Stimulated activated CD4-positive, alpha-beta T cell treated with anti-CD3 and anti-CD28 coated beads, Interleukin-12 subunit alpha, Interleukin-12 subunit beta, amount 100 ng/mL, for 48 hours (primary cell): ENCODE measurements around the gene EMILIN2.

ENCODE experiments used
- DNase-seq, 3 donors: peaks; one replicate each; pipeline ENCODE4 v3.0.0-alpha.2; 2020; ENCODE audit warnings: low read depth in 2 of 3, low spot score in 1 of 3

The EMILIN2 gene

DNA sequence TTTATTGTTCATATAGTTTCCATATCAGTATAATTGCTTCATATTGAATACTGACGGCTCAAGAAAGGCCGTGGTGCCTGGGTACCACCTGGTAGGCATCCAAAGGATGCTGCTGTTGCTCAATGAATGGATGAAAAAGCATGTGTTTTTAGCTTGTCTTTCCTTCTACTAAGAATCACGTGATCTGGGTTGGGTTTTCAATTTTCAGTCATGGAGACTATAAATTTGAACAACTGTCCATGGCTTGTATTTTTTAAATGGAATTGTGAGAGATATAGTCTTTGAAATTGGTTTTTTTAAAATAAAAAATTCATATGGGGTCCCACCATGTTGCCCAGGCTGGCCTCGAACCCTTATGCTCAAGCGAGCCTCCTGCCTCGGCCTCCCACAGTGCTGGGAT lies 25.3 kb downstream of the EMILIN2 start:
- no peak for DNase-seq

DNA sequence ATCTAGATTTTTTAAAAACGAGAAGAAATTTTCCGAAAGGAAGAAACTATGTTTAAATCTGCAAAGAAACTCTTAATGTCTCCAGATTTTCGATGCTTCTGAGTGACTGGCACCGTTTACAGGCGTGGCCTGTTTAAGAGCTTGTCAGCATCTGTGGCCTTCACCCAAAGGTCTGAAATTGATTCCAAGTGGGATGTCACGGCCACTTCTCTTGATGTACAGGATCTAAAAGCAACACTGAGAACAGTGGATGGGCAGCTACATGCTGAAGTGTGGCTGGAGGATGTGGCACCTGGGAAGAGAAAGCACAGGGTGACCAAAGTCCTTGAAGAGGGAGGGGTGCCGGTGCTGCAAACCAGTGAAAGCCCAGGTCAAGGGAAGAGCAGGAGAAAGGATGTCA lies 28.0 kb downstream of the EMILIN2 start:
- DNase-seq: no peak

DNA sequence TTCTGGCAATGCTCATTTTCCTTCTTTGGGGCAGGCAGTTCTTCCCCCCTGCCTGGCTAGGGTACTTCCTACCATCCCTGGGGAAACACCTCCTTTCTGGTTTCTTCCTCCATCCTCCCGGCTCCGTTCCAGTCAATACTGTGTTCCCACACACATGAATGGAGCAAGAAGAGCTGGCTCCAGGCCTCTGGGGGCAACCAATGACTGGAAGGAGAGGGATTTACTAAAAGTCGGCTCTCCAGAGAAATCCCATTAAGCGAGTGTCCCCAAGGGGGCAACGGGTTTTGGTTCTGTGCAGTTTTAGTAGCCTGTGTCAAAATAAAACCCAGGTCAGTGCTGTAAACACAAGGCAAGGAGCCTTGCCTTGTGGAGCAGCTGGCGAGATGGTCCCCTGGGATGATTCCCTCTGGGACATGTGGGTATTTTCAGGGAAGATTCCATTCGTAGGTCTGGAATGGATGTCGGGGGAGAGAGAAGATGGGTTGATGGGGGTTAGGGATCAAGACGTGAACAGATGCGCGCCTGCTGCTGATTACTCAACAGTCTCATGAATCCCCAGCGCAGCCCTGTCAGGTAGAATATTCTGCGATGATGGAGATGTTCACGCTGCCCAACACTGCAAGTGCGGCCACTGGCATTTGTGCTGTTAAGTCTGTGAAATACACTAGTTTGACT lies 32.0 kb downstream of the EMILIN2 start:
- DNase-seq: no peak

DNA sequence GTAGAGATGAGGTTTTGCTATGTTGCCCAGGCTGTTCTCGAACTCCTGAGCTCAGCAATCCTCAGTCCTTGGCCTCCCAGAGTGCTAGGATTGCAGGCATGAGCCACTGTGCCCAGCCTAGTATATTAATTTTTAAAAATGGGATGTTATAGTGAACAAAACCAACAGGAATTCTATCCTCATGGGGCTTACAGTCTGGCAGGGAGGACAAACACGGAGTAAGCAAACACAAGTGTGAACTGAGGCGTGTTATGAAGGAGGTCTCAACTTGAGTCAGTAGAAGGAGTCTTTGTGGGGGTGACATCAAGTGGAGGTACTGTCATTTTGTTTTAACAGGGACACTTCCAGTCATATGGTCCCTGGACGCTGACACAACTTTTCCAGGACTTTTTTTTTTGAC lies 33.1 kb downstream of the EMILIN2 start:
- DNase-seq: no peak

DNA sequence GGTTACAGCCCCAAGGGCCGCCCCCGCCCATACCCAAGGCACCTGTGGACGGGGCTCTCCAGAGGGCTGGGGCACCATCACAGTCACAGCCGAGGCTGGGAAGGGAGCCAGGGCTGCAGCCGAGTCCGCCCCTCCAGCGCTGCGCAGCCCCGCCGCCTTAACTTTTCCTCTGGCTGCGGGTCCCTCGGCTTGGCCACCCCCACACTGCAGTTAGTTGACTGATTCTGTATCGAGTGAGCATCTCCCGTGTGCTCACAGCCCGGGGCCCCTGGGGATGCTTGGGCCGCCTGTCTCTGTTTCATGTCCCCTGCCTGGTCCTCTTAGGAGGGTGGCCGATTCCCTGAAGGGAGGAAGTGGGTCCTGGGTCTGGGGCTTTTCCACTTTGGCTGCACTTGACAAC lies 33.7 kb downstream of the EMILIN2 start:
- no peak for DNase-seq

DNA sequence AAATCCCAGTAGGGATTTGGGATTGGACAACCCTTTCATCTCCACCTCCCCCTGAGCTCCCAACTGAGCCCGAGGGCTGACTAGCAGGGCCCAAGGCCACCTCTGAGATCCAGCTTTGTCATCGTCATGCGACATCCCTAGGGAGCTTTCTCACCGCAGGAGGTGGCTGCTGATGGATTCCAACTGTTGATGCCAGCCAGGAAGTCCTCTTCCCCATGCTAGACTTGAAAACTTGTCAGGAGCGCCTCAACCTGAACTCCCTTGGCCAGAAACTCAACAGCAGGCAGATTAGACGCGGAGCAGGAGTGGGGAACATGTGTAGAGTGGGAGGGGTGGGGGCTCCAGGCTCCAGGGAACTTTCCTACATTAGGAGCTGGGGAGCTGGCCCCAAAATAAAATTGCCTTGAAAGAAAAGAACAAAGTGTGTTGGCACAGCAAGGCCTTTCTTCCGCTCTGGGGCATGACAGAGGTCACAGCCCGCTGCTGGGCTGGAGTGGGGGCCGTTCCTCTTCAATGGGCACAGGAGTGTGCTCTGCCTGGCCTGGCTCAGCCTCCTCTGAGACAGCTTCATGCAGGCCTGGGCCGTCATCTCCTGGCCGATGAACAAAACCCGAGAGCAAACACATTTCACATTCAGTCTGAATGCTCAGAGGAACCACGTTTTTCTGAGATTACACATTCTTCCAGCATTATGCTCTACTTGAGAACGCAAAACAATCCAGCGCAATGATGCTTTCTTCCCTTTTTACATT lies 34.5 kb downstream of the EMILIN2 start:
- no peak for DNase-seq

DNA sequence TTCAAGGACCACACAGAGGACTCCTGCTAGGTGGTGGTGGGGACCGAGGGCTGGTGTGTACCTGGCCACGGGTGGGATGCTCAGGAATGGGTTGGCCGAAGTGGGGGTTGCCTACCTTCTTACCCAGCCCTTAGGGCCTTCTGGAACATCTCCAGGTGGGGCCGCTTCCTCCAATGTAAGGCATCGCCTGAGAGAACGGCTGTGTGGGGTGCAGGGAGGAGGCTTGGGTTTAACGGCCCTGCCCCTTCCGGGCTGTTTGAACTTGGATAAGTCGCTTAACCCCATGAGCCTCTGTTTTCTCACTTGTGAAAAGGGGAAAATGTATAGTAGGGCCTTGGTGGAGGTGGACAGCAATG lies 35.0 kb downstream of the EMILIN2 start:
- no peak for DNase-seq

DNA sequence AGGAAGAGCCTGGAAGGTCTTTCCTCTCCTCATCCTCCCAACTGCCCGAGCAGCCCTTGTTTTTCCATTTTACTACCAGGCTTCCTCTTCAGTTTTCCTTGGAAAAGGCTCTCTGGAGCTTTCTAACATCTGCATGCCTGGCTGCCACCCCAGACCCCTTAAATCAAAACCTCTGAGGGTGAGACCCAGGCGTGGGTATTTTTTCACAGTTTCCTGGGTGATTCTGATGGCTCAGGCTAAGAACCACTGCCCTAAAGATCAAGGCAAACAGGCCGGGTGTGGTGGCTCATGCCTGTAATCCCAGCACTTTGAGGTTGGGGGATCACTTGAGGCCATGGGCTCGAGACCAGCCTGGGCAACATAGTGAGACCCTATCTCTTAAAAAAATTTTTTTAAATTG lies 35.4 kb downstream of the EMILIN2 start:
- DNase-seq: no peak

DNA sequence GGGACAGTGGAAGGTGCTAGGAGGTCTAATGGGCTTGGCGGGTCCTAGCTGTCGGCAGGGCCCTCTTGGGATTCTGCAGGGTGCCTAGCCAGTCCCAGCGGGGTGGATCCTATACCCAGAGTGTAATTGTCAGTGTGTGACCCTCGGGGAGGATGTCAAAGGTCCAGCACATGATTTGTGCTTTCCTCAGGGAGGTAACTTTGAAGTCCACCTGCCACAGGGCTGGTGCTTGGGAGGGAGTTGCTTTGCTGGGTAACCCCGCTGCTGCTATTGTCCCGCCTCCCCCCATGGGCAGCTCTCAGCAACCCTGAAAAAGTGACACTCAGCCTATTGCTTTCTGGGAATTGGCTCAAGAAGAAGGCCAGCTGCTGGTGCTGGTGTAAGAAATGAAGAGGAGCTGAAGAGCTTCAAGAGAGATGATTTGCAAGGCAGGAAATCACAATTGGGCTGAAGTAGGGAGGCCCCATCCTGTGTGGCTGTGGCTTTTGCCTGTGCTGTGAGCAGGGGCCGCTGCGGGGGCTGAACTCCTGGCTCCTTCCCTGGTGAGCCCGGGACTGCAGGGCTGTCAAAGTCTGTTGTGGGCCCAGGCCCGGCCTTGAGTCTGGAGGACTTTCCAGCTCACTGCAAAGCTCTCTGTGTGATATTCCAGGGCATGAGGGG lies 36.4 kb downstream of the EMILIN2 start:
- peak; percentile 21 to 31 (median 22) for DNase-seq

DNA sequence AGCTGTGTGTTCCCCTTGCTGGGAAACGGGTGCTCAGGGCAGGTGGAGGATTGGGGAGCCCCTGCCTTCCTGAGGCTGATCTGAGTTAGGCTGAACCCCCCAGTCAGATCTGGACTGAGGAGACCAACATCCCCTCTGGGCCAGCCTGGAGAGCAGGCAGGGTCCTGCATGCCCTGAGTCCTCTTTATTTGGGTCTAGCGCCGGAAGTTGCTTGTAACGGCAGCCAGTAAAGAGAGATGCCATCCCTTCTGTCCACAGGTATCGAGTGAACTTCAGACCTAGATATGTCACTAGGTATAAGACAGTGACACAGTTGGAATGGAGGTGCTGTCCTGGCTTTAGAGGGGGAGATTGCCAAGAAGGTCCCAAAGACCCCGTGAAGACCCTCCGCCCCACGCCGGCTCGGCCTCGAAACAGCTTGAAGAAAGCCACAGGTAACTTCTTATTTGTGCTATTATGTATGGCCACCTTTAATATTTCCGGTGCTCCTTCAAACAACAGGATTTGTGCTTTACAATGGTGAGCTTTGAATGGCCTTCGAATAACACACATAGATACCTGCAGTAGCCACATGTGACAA lies 38.0 kb downstream of the EMILIN2 start:
- no peak for DNase-seq

DNA sequence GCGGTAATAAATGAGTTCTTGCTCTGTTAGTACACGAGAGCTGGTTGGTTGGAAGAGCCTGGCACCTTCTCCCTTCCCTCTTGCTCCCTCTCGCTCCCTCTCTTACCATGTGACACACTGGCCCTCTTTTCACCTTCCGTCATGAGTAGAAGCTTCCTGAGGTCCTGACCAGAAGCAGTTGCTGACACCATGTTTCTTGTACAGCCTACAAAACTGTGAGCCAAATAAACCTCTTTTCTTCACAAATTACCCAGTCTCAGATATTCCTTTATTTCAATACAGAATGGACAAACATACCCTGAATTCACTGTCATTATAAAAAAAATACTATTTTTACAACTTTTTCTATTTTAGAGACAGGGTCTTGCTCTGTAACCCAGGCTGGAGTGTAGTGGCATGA lies 40.7 kb downstream of the EMILIN2 start:
- no peak for DNase-seq

DNA sequence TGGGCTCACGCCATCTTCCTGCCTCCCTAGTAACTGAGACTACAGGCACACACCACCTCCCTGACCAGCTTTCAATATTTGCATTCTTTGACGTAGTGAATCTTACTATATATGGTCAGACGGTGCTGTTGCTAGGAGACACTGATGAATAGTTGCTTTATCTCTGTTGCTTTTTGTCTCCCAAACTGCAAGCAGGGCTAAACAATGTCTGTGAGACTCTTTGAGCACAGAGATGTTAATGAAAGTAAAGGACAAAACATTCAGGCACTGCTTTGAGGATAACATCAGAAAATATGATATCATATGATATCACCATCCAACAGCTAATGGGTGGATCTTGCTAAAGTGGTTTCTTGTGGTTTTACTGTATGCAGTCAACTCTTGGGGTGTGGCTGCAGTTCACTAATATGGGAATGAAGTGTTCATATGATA lies 43.0 kb downstream of the EMILIN2 start:
- no peak for DNase-seq

DNA sequence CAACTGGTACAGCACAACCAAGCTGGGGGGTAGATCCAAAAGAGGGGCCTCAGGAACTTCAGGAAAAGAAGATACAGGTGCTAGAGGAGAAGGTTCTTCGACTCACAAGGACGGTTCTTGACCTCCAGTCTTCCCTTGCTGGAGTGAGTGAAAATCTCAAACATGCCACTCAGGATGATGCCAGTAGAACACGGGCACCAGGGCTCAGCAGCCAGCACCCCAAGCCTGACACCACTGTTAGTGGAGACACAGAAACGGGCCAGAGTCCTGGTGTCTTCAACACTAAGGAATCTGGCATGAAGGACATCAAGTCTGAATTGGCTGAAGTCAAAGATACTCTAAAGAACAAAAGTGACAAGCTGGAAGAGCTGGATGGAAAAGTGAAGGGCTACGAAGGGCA lies 43.8 kb downstream of the EMILIN2 start:
- no peak for DNase-seq

DNA sequence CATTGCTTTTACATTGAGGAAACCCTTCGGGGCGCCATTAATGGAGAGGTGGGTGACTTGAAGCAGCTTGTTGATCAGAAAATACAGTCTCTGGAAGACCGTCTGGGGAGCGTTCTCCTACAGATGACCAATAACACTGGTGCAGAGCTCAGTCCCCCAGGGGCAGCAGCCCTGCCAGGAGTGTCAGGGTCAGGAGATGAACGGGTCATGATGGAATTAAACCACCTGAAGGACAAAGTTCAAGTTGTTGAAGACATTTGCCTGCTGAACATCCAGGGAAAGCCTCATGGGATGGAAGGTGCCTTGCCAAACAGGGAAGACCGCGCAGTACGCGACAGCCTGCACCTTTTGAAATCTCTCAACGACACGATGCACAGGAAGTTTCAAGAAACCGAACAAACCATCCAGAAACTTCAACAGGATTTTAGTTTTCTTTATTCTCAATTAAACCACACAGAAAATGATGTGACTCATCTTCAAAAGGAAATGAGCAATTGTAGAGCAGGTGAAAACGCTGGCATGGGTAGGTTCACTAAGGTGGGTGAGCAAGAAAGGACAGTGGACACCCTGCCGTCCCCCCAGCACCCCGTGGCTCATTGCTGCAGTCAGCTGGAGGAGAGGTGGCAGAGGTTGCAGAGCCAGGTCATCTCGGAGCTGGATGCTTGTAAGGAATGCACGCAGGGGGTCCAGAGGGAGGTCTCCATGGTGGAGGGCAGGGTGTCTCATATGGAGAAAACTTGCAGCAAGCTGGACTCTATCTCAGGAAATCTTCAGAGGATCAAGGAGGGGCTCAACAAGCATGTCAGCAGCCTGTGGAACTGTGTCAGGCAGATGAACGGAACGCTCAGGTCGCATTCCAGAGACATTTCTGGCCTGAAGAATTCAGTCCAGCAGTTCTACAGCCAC lies 45.0 kb downstream of the EMILIN2 start:
- no peak for DNase-seq

DNA sequence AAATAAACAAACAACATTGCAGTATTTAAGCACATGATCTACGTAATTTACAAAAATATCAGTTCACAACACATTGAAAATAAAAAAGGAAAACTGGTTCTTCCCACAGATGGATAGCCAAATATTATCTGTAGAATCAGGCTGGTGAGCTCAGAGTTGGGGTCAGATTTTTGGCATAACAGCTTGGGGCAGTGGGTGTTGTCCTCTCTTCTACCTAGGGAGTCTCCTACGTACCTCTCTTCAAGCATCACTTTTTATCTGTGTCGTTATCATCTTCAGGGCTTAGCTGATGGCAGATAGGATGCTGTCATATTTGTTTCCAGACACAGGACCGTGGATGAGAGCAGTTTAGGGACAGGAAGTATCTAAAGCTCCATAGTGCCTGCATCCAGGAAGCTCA lies 46.2 kb downstream of the EMILIN2 start:
- DNase-seq: no peak

DNA sequence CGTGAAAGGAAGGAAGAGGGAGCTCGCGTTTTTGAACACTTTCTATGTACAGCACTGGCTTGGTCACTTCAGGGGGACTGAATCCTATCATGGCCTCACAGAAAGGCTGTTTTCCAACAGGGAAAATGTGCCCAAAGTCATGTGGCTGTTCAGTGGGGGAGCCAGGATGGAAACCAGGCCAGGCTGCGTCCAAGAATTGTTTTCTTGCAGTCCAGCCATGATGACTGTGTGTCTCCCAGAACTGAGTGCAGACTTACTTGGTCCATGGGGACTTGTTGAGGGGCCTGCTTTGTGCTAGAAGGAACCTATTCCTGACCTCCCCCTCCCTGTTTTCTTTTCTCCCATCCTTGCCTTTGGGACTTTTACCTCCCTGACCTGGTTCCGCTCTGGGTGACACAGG lies 46.9 kb downstream of the EMILIN2 start:
- DNase-seq: no peak

DNA sequence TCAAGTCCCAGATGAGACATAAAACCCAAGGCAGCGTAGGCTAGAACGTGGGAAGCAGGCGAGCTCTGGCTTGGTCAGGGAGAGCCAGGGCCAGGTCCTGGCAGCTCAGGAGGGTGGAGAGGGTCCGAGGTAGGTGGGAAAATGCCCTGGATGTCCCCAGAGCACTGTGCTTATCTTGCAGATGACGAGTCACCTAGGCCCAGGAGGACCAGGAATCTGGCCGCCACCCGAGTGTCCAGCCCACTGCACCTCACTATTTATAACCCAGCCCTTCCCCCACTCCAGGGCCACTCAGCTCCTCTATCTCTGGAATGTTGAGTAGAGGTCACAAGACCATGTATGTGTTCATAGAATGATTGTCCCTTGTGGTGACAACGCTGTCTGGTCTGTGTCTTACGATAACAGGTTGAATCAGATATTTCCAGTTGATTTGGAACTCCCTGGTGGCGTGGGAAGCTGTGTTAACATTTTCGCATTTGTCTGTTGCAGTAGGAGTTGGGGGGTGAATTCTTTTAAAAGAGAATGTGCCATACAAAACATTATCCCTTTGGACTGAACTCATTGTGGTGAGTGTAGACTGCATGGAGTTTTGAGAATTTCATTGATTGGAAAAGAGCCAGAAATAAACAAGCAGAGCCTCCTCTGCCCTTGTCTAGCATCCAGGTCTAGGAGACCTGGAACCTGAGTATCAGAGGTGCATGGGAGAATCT lies 47.5 kb downstream of the EMILIN2 start:
- no peak for DNase-seq

DNA sequence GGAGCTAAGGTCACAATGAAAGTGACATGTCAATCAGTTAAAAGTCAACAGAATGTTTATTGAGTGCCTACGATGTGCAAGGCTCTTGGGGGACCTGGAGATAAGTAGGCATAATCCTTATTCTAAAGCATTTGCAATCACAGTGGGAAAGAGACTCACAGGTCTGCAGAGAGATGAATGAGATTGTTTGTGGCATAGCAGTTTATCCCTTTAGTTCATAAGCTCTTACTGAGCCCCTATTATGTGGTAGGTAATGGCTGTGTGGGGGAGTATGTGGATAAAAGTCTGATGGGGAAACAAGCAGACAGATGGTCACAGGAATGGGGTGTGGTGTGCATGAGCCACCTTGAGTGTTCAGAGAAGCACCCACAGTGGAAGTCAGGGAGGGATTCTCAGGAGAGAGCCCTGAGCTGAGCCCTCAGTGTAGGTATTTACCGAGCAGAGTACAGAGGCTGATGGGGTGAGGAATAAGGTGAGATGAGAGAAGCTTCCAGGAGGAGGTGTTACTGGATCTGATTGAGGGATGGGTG lies 48.1 kb downstream of the EMILIN2 start:
- no peak for DNase-seq

DNA sequence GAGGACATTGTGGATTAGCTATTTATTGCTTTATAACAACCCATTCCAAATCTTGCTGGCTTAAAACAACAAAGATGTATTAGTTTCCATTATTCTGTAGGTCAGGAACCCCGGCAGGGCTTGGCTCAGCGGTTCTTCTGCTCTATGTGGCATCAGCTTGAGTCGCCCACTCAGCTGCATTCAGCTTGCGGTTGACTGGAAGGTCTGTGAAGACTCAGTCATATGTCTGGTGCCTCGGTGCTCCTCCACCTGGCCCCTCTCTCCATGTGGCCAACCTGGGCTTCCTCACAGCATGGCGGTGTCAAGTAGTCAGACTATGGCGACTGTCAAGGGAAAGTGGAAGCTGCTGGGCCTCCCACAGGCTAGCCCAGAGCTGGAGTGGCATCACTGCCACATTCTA lies 48.6 kb downstream of the EMILIN2 start:
- no peak for DNase-seq

DNA sequence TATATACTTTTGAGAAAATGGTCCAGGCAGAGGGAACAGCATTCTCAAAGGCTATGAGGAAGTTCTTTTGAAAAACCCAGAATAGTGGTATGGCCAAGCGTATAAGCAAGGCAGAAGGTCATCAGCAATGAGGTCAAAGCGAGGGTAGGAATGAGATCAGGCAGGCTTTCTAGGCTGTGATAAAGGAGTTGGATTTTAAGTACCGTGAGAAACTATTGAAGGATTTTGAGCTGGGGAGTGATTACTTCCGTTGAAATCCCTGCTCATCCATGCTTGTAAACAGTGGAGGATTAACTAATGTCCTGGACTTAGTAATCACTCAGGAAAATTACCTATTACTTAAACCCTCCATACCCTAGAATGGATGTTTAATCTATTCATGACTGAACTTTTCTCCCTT lies 50.2 kb downstream of the EMILIN2 start:
- no peak for DNase-seq
